GM12878 (cell line): ENCODE measurements around the gene ZFP91. TPM values are rescaled to one million over a fixed set of nuclear protein-coding genes. Genes with fewer than 3 reads are reported as not detected.
A peak's percentile ranks its signal among the peaks of the same experiment; 100 is the strongest.

Source experiments
- ATAC-seq: fragments of 200-7000 bp; cut with Tn5 transposase; 3 replicates; pipeline ENCODE4 v1.9.1; 2020; ENCODE audit warnings: mild to moderate bottlenecking, moderate library complexity
- Bru-seq: library from RNA; stranded (reverse); fragments of 400-500 nt; gene quantifications from one replicate; lab custom pipeline; 2021; lab: Mats Ljungman, UMichigan
- BruChase-seq, 2 experiments: library from RNA; stranded (reverse); fragments of 400-500 nt; gene quantifications; one replicate each; lab custom pipeline; 2021; lab: Mats Ljungman, UMichigan
- BruUV-seq: library from RNA; stranded (reverse); fragments of 400-500 nt; replicated peaks from 2 replicates; lab custom pipeline; 2021; lab: Mats Ljungman, UMichigan
- CTCF ChIA-PET: fragments of 300-600 bp; sonication (Branson Sonifier 250); formaldehyde crosslinking; extraction: SDS; loops from one replicate; lab custom pipeline; 2021; ENCODE audit warnings: inconsistent platforms; lab: Yijun Ruan, JAX
- POLR2A ChIA-PET: fragments of 350-600 bp; formaldehyde crosslinking; extraction: SDS; loops from one replicate; lab custom pipeline; 2021; ENCODE audit warnings: inconsistent platforms; lab: Charles Lee
- RAD21 ChIA-PET: fragments of 300-600 bp; sonication (Branson Sonifier 250); formaldehyde crosslinking; loops from one replicate; lab custom pipeline; 2023; ENCODE audit warnings: antibody characterized with exemption; ENCODE audit not compliant: unreplicated experiment; lab: Charles Lee
- SMC1A ChIA-PET: fragments of 300-600 bp; sonication (Branson Sonifier 250); formaldehyde crosslinking; loops from one replicate; lab custom pipeline; 2023; ENCODE audit not compliant: unreplicated experiment, uncharacterized antibody; lab: Charles Lee
- DNase-seq: peaks from one replicate; pipeline ENCODE4 v3.0.0-alpha.2; 2011; ENCODE audit warnings: low read depth, low spot score
- FAIRE-seq: peaks from 3 replicates; lab custom pipeline; 2011; peaks lifted over from hg19 to GRCh38; lab: Jason Lieb, UNC
- H2AFZ ChIP-seq: 2 replicates; pipeline ENCODE4 v1.6.0; 2011; ENCODE audit warnings: low read depth, low read length, control low read depth; ENCODE audit not compliant: control insufficient read depth
- H3K27ac ChIP-seq: 2 replicates; pipeline ENCODE4 v1.5.1; 2011; ENCODE audit warnings: control low read depth; ENCODE audit not compliant: control insufficient read depth, insufficient read depth
- H3K27me3 ChIP-seq, 2 experiments: replicated peaks in 1 of 2; 2 replicates each; pipeline versions ENCODE4 v1.6.0 to v1.6.1; 2011; ENCODE audit warnings: low read length in 1 of 2; ENCODE audit not compliant: control insufficient read depth in 2 of 2, insufficient read depth in 2 of 2
- H3K36me3 ChIP-seq, 2 experiments: 2 replicates each; pipeline ENCODE4 v1.5.1; 2011; ENCODE audit warnings: low read length in 1 of 2; ENCODE audit not compliant: control insufficient read depth in 2 of 2, insufficient read depth in 2 of 2
- H3K4me1 ChIP-seq: 2 replicates; pipeline ENCODE4 v1.6.1; 2011; ENCODE audit warnings: mild to moderate bottlenecking, low read length, moderate library complexity, mixed read lengths; ENCODE audit not compliant: control insufficient read depth, insufficient read depth
- H3K4me2 ChIP-seq: 2 replicates; pipeline ENCODE4 v1.6.0; 2011; ENCODE audit warnings: control low read depth; ENCODE audit not compliant: control insufficient read depth, insufficient read depth
- H3K4me3 ChIP-seq: fragments of 200-600 bp; sonication (generic); 2 replicates; pipeline ENCODE4 v1.5.1; 2016
- H3K79me2 ChIP-seq: 2 replicates; pipeline ENCODE4 v1.6.0; 2011; ENCODE audit warnings: low read length; ENCODE audit not compliant: control insufficient read depth, insufficient read depth
- H3K9ac ChIP-seq: 2 replicates; pipeline ENCODE4 v1.8.0; 2011; ENCODE audit warnings: low read length, control low read depth, mixed read lengths; ENCODE audit not compliant: control insufficient read depth, insufficient read depth
- H3K9me3 ChIP-seq: replicated peaks from 3 replicates; pipeline ENCODE4 v1.5.1; 2011; ENCODE audit warnings: mild to moderate bottlenecking, low read length; ENCODE audit not compliant: control insufficient read depth, insufficient read depth
- H4K20me1 ChIP-seq: 2 replicates; pipeline ENCODE4 v1.6.0; 2011; ENCODE audit not compliant: control insufficient read depth, insufficient read depth
- BACH1 ChIP-seq: fragments of 450-650 bp; IDR thresholded peaks from 2 replicates; pipeline ENCODE4 v1.6.1; 2017; ENCODE audit warnings: mild to moderate bottlenecking, borderline replicate concordance
- BMI1 ChIP-seq: fragments of 450-650 bp; IDR thresholded peaks from 2 replicates; pipeline ENCODE4 v1.6.1; 2016; ENCODE audit warnings: mild to moderate bottlenecking, moderate library complexity, borderline replicate concordance
- CEBPB ChIP-seq, 2 experiments: fragments of 150-350 bp in 1 of 2; IDR thresholded peaks; 2 replicates each; pipeline ENCODE4 v1.6.1; 2012 to 2014; ENCODE audit warnings: low read depth in 2 of 2, low read length in 2 of 2, borderline replicate concordance in 1 of 2, inconsistent platforms in 1 of 2
- JUND ChIP-seq: IDR thresholded peaks from 2 replicates; pipeline ENCODE4 v1.6.1; 2012; ENCODE audit warnings: low read depth, mild to moderate bottlenecking, low read length, improper control_type of control experiment, moderate library complexity
- REST ChIP-seq: IDR thresholded peaks from 2 replicates; pipeline ENCODE4 v1.6.1; 2012; ENCODE audit warnings: mild to moderate bottlenecking, low read depth, low read length
- TBL1XR1 ChIP-seq: IDR thresholded peaks from 2 replicates; pipeline ENCODE4 v1.6.1; 2012; ENCODE audit warnings: low read depth, low read length, improper control_type of control experiment
- WRNIP1 ChIP-seq: IDR thresholded peaks from 2 replicates; pipeline ENCODE4 v1.6.1; 2011; ENCODE audit warnings: low read depth, low read length, improper control_type of control experiment, borderline replicate concordance
- ZNF24 ChIP-seq: fragments of 450-650 bp; IDR thresholded peaks from 2 replicates; pipeline ENCODE4 v1.6.1; 2017; ENCODE audit warnings: antibody characterized with exemption, mild to moderate bottlenecking
- ZSCAN29 ChIP-seq: fragments of 450-650 bp; IDR thresholded peaks from 2 replicates; pipeline ENCODE4 v1.6.1; 2017; ENCODE audit warnings: mild to moderate bottlenecking, moderate library complexity
- WGBS: methylation state at CpG from one replicate; pipeline ENCODE4 v1.1.6; 2016; ENCODE audit warnings: low lambda C conversion rate; ENCODE audit not compliant: insufficient replicate concordance, insufficient coverage; ENCODE audit errors: missing lambda C conversion rate; 5-methylcytosine and 5-hydroxymethylcytosine counted together
- in situ Hi-C: fragments of 300-500 bp; cut with MboI; formaldehyde crosslinking; loops from 9 replicates; pipeline ENCODE4 v1.14.3; 2018; ENCODE audit warnings: mixed read lengths
- intact Hi-C: fragments of 100-400 bp; cut with micrococcal nuclease; formaldehyde crosslinking; loops from one replicate; pipeline ENCODE4 v1.14.2; 2022; ENCODE audit not compliant: unreplicated experiment
- long read RNA-seq, 2 experiments: library from polyadenylated mRNA; unstranded; transcript quantifications; one replicate each; pipeline ENCODE4 v2.0.0, GENCODE V29; 2019 to 2020
- polyA minus RNA-seq, 3 experiments: library from RNA; depleted of rRNA, polyadenylated mRNA; stranded (reverse); fragments of >200 nt; gene quantifications; 2 replicates each; pipeline ENCODE4 v1.2.3, GENCODE V29; 2011
- polyA plus RNA-seq, 11 experiments: library from polyadenylated mRNA; depleted of rRNA in 4 of 11; unstranded in 6 of 11; stranded (reverse) in 5 of 11; fragments of >200 nt; fragmentation: Nextera tagmentation in 4 of 11; fragmentation: Illumina TruSeq in 1 of 11; extraction: Ambion mirVana in 4 of 11; extraction: Trizol in 1 of 11; gene quantifications; 1 replicate in 1 of 11; 2 replicates in 10 of 11; pipeline versions ENCODE4 v1.2.1 to v1.2.3, GENCODE V29; 2011 to 2016; ENCODE audit warnings: inconsistent platforms in 2 of 11, missing spikeins in 2 of 11, low read depth in 1 of 11
- total RNA-seq, 4 experiments: library from RNA; depleted of rRNA in 3 of 4; stranded (reverse); fragments of >200 nt in 3 of 4; fragmentation: Illumina TruSeq in 1 of 4; extraction: Trizol in 1 of 4; gene quantifications; 2 replicates each; pipeline versions ENCODE4 v1.2.1 to v1.2.3, GENCODE V29; 2013 to 2021

ZFP91 gene
- 42.4 and 42.7 TPM in 2 replicates for total RNA-seq (2013; cell fraction: nucleolus; rRNA removed)
- total RNA-seq (2014; rRNA removed) (34.8 and 40.7 TPM in 2 replicates), total RNA-seq (2014; rRNA removed; fragmentation: Illumina TruSeq; extraction: Trizol) (40.7 and 41.0 TPM in 2 replicates), total RNA-seq (2021) (40.7 and 41.3 TPM in 2 replicates), polyA plus RNA-seq (2011; rRNA removed) (40.5 and 53.1 TPM in 2 replicates), polyA plus RNA-seq (2014; fragmentation: Illumina TruSeq; extraction: Trizol) (54.1 and 63.7 TPM in 2 replicates), polyA plus RNA-seq (2014; fragmentation: Nextera tagmentation; extraction: Ambion mirVana) (10 to 100 TPM; 15.6 to 21.4 TPM), polyA plus RNA-seq (2014; rRNA removed) (25.7 and 28.7 TPM in 2 replicates), polyA plus RNA-seq (2016; fragmentation: Nextera tagmentation; extraction: Ambion mirVana) (10 to 100 TPM; 12.9 to 14.3 TPM), polyA minus RNA-seq (2011; rRNA and poly(A)+ RNA removed) (28.9 and 29.1 TPM in 2 replicates), Bru-seq, nascent RNA (percentile 96 among the genes with signal in this experiment), BruChase-seq, experiment 1, labeled RNA remaining after a 6-hour chase (percentile 99 among the genes with signal in this experiment), BruChase-seq, experiment 2, labeled RNA remaining after a 2-hour chase (percentile 100 among the genes with signal in this experiment)
- 14.5 TPM for polyA plus RNA-seq (2011; ENCODE audit: low read depth)
- polyA plus RNA-seq (2011; cell fraction: cytosol; rRNA removed), result 17.2 and 20.7 TPM in 2 replicates
- polyA plus RNA-seq (2011; cell fraction: nucleus; rRNA removed), result 31.1 and 32.9 TPM in 2 replicates
- polyA plus RNA-seq (2012), result 22.0 and 22.3 TPM in 2 replicates
- 10.6 and 15.2 TPM in 2 replicates for polyA minus RNA-seq (2011; cell fraction: cytosol; rRNA and poly(A)+ RNA removed)
- polyA minus RNA-seq (2011; cell fraction: nucleus; rRNA and poly(A)+ RNA removed), result 21.0 and 32.7 TPM in 2 replicates
- long read RNA-seq, experiment 1, full-length matches to known transcripts, result 1 of 2 reads
- long read RNA-seq, experiment 1, partial matches to known transcripts, result 1 of 2 reads
- long read RNA-seq, experiment 1, other reads (novel, unspliced or antisense), result 0 of 2 reads
- long read RNA-seq, experiment 2, full-length matches to known transcripts, result 1 of 11 reads
- long read RNA-seq, experiment 2, partial matches to known transcripts, result 5 of 11 reads
- long read RNA-seq, experiment 2, other reads (novel, unspliced or antisense), result 5 of 11 reads

GRCh38 chr11:58578635-58579191, at the start of gene ZFP91:
Gene ZFP91, plus strand, starts transcription at chr11:58579063. Its CDS starts 219 bp downstream, at chr11:58579282.
- Histone ChIP-seq H3K4me2 (peak within 1 kb of the TSS; percentile 34), H3K4me1 (peaks cover 12% of the 10 kb centered on the region), H4K20me1 (no peaks in the 10 kb centered on the region), H3K27me3 (no peaks in the 10 kb centered on the region), H3K79me2 (peaks cover 81% of the 10 kb centered on the region), H3K9ac (peak within 1 kb of the TSS; percentile 100), H3K27ac (peak within 1 kb of the TSS; percentile 99), H3K9me3 (no peaks in the 10 kb centered on the region), H2AFZ (peak within 1 kb of the TSS; percentile 52), H3K4me3 (peak within 1 kb of the TSS; percentile 82), H3K36me3 (no peaks in the 10 kb centered on the region)
- ChIA-PET CTCF (interaction anchor here (1.2 to 10.4 kb wide), 8 partner anchors 9 to 77 kb away, joined by 5 to 110 read pairs (median 18); no protein-coding TSS in a partner anchor), SMC1A (interaction anchor here (0.6 to 4.0 kb wide), 5 partner anchors 11 to 1102 kb away, joined by 3 to 49 read pairs (median 14); partner anchors contain the start of gene CNTF), RAD21 (interaction anchor here (1.2 kb wide), 1 partner anchor 210 kb away, joined by 4 read pairs; no protein-coding TSS in a partner anchor), POLR2A (interaction anchor here (1.1 to 2.4 kb wide), 3 partner anchors 10 to 15 kb away, joined by 3 to 13 read pairs (median 6); no protein-coding TSS in a partner anchor)
- in situ Hi-C loops (loop anchor here (5.0 to 25.0 kb wide), 5 partner anchors 526 to 1241 kb away; partner anchors contain the start of genes FAM111B, P2RX3, PATL1 and SSRP1), intact Hi-C loops (loop anchor here (2.0 to 10.0 kb wide), 9 partner anchors 68 to 976 kb away; partner anchors contain the start of genes FAM111A, FAM111B and MPEG1)
- WGBS, result 0% methylated on average over 35 of the region's 51 CpGs
- ATAC-seq, result peak; percentile 59
- DNase-seq, result peak; percentile 87
- BruUV-seq, result no TSS peak
- no peak for FAIRE-seq
- TF ChIP-seq CEBPB (IDR thresholded peaks at IDR 0.05; ENCODE audit: borderline replicate concordance in 1 of 2, low read depth in 2 of 2, low read length in 2 of 2) (no peak), ZSCAN29 (no peak), REST (no peak), WRNIP1 (no peak), TBL1XR1 (0 out of 2 replicates have a peak, but pooled peaks have one; percentile 12), BMI1 (no peak), ZNF24 (no peak), BACH1 (peak; percentile 71; the same call in 1 of the 2 replicates), JUND (no peak)
